Stimulated activated CD4-positive, alpha-beta T cell treated with anti-CD3 and anti-CD28 coated beads, Interleukin-12 subunit alpha, Interleukin-12 subunit beta, amount 100 ng/mL, for 48 hours (primary cell): ENCODE results near the gene NEK11.
A peak's percentile ranks its signal among the peaks of the same experiment; 100 is the strongest.
"Not testable (repeated sequence)": the region's sequence is repeated elsewhere in the genome, so short reads cannot be mapped to it uniquely, and the experiment has no call there.

Experiments used
- DNase-seq, 3 donors: peaks; one replicate each; pipeline ENCODE4 v3.0.0-alpha.2; 2020; ENCODE audit warnings: low read depth in 2 of 3, low spot score in 1 of 3

NEK11 gene

DNA sequence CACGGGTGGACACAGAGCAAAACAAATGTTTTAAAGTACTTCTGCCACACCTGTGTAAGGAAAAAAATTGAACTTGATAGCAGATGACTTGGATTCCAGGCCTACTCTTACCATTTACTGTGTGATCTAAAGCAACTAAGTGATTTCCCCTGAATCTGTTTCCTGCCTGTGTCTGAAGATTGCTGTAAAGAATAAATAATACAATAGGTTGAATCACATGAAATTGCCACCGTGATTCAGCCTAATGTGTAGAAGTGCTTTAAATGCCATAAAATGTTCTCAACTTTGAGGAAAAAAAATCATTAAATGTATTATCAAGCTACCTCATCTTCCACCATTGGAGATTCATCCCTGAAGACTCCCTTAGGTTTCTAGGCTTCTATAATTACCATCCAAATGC lies 327.3 kb downstream of the NEK11 start:
- DNase-seq = no peak

DNA sequence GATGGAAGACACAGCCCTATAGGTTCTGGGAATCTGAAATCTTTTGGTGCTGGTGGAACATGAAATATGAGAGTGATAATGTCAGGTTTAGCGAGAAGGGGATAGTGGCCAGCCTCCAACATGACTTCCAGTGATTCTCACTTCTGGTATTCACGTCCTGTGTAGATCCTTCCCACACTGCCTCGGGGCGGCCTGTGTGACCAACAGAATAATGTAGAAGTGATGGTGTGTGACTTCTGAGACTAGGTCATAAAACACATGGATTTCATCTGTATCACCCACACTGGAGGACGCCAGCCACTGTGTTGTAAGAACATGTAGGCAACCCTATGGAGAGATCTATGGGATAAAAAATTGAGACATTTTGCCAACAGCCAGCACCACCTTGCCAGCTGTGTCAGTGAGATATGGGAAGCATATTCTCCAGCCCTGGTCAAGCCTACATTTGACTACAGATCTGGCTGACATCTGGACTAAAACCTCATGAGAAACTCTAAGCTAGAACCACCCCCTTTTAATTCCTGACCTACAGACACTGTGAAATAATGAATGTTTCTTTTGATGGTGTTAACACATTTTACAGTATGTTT lies 329.4 kb downstream of the NEK11 start:
- no peak for DNase-seq

DNA sequence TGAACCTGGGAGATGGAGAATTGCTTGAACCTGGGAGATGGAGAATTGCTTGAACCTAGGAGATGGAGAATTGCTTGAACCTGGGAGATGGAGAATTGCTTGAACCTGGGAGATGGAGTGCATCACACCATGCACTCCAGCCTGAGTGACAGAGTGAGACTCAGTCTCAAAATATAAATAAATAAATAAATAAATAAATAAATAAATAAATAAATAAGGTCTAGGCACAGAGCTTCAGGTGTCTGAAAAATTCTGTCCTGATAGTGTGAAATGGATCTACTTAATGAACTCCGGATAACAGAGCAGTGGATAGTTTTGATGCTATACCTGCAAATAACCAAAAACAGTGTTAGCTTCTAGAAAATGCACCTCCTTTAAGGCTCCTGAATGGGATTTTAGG lies 330.6 kb downstream of the NEK11 start:
- DNase-seq = no peak

DNA sequence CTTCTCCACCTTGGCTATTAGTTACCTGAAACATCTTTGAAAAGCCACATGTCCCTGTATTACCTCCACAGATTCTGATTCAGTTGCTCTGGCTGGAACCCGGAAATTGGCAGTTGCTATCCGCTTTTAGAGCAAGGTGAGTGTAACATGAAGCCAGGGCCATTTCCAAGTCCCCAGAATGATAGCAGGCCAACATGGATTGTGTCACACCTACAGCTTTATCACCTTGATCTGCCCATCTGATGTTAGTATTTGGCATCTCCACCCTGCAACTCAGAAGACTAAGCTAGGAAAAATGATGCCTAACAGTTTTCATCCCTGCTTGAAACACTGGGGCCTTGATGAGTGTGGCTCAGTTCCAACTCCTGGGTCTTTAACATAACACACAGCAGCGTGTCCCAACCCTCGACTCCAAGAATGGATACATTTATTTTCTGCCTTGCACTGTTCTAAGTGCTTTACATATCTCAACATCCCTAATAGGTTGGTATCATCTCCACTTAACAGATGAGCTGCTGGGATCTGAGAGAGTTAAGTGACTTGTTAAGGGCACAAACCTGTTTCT lies 333.6 kb downstream of the NEK11 start:
- DNase-seq = no peak

DNA sequence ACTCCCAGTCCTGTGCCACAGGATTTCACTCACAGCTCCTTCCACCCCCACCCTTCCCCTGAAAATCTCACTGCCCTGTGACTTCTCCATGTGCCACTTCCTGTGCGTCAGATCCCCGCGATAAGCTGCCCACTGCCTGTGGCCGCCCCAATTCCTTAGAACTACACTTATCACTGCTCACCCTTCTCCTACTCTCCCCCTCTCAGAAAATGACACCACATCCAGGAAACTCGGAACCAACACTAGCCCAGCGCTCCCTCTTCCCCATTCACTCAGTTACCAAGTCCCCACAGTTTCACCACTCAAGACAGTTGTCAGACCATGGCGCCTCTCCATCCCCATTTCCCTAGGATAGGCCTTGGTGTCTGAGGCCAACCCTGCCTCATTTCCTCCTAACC lies 334.4 kb downstream of the NEK11 start:
- not testable (repeated sequence) for DNase-seq

DNA sequence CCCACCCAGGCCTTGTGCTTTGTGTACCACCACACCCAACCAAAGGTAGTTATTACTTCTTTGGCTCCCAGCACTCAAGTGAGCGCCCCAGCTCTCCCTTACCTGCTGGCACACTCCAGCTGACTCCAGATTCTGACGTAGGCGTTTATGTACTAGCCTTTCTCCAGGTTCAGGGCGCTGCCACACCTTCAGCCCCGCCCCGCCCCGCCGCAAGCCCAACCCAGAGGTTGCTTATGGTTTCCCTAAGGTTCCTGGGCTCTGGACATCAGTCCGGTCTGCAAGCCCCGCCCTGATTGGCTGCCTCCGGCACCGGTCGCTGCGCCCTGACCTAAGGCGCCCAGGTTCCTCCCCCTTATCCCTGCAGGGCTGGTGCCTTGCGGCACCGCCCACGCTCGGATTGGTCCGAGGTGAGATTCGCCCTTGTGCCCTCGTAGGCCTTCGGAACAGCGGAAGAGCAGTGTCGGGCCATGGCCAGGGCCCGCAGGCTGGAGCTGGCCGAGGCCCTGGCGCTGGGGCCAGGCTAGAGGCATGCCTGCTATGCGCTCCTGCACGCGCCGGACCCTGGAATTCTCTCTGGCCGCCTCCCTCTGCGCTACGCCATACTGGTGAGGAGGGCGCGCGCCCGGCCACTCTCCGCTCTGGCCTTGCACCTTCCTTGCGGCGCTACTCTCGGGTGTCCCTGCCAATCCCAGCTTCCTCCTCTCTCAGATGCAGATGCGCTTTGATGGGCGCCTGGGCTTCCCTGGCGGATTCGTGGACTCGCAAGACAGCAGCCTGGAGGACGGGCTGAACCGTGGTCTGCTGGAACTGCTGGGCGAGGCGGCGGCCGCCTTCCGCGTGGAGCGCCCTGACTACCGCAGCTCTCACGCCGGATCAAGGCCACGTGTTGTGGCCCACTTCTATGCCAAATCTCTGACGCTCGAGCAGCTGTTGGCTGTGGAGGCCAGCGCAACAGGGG lies 335.1 kb downstream of the NEK11 start:
- DNase-seq = no peak

DNA sequence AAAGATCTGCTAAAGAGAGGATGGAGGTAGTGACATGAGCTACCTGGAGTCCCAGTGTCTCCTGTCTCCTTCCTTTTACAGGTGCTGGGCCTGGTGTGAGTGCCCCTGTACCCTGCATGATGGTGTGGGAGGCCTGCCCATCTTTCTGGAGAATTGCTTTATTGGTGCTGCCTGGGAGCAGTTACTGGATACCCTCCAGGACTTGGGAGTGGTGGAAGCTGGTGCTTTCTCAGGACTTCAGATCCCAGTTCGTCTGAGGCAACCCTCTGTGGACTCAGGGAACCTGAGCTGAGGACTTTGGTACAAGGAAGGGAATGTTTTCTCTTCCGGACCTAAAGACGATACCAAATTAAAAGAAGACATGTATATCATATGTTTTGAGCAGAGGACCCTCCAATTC lies 336.6 kb downstream of the NEK11 start:
- DNase-seq = no peak

DNA sequence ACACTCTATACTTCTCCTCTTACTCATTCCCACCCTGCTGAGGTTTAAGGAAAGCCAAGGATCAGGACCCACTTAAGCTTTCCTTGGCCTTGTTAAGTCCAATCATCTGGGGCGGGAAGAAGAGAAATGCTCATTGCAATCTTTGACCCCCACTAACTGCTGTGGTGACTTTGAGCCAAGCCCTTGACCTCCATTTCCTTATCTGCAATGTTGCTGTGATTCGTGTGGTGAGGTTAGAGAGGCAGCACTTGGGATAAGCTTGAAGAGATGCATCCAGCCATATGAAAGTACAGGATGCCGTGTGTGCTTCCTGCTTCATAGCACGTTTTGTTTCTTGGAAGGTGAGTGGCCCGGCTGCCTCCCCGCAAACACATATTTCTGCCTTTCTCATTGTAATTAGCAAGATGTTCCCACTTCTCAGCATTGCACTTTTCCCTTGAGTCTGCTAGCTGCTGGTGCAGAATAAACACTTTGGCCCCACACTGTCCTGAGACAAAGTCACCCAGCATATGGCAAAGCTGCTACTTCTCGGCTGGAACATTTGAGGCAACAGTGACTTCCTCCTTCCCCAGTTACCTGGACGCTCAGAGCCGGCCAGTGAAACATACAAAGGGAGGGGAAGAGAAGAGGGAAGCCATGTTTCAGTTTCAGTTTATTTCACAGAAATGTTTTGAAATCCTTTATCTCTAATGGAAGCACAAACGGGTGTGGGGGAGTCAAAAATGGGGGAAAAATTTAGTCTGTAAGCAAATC lies 344.4 kb downstream of the NEK11 start:
- DNase-seq = no peak

DNA sequence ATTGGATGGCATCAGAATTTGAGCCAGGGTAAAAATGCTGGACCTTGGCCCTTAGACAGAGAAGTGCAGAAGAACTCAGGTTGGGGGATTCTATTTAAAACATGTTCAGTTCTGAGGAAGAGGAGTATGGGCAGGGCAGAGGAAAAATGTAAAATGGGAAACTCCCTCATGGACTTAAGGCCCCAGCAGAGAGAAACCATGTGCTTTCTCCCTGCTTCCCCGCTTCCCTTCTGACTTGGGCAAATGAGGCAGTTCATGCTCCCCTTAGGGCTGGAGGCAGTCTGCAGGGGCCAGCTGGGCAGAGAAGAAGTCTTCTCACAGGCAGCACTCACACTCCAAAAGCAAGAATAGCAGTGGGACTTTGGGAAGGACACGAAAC lies 345.0 kb downstream of the NEK11 start:
- DNase-seq = no peak

DNA sequence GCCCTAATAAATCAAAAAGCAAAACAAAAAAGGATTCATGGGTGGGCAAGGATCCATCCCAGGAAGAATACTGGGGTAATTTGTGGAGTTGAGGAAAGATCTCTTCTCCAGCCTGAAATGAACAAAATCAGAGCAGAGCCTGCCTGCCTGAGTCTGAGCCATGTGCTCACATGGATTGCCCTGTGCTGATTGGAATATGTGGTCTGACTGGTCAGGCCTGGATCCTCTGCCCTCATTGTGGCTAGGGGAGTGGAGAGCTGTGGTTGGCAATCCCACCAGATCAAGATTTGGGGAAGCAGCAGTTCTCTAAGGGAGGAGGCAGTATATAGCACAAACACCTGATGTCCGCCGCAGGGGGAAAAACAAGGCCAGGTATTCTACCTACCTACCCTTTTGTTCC lies 348.1 kb downstream of the NEK11 start:
- DNase-seq = no peak

DNA sequence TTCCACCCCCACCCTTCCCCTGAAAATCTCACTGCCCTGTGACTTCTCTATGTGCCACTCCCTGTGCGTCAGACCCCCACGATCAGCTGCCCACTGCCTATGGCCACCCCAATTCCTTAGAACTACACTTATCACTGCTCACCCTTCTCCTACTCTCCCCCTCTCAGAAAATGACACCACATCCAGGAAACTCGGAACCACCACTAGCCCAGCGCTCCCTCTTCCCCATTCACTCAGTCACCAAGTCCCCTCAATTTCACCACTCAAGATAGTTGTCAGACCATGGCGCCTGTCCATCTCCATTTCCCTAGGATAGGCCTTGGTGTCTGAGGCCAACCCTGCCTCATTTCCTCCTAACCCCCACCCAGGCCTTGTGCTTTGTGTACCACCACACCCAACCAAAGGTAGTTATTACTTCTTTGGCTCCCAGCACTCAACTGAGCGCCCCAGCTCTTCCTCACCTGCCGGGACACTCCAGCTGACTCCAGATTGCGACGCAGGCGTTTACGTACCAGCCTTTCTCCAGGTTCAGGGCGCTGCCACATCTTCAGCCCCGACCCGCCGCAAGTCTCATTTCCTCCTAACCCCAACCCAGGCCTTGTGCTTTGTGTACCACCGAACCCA lies 354.3 kb downstream of the NEK11 start:
- not testable (repeated sequence) for DNase-seq

DNA sequence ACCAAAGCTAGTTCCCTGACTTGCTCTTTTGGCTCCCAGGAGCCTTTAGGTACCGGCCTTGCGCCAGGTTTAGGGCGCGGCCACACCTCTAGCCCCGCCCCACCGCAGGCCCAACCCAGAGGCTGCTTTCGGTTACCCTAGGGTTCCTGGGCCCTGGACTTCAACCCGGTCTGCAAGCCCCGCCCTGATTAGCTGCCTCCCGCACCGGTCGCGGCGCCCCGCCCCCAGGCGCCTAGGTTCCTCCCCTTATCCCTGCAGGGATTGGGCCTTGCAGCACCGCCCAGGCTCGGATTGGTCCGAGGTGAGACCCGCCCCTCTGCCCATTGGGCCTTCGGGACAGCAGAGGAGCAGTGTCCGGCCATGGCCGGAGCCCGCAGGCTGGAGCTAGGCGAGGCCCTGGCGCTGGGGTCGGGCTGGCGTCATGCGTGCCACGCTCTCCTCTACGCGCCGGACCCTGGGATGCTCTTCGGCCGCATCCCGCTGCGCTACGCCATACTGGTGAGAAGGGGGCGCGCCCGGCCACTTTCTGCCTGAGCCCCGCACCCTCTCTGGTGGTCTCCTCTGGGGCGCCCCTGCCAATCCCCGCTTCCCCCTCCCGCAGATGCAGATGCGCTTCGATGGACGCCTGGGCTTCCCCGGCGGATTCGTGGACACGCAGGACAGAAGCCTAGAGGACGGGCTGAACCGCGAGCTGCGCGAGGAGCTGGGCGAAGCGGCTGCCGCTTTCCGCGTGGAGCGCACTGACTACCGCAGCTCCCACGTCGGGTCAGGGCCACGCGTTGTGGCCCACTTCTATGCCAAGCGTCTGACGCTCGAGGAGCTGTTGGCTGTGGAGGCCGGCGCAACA lies 355.0 kb downstream of the NEK11 start, which contains the start of gene NUDT16:
Gene NUDT16, plus strand, starts transcription at position 330 of the 847 bp plus-strand sequence. Its CDS starts 31 bp downstream, at position 361.
- peak; percentile 93 to 96 (median 94) for DNase-seq

DNA sequence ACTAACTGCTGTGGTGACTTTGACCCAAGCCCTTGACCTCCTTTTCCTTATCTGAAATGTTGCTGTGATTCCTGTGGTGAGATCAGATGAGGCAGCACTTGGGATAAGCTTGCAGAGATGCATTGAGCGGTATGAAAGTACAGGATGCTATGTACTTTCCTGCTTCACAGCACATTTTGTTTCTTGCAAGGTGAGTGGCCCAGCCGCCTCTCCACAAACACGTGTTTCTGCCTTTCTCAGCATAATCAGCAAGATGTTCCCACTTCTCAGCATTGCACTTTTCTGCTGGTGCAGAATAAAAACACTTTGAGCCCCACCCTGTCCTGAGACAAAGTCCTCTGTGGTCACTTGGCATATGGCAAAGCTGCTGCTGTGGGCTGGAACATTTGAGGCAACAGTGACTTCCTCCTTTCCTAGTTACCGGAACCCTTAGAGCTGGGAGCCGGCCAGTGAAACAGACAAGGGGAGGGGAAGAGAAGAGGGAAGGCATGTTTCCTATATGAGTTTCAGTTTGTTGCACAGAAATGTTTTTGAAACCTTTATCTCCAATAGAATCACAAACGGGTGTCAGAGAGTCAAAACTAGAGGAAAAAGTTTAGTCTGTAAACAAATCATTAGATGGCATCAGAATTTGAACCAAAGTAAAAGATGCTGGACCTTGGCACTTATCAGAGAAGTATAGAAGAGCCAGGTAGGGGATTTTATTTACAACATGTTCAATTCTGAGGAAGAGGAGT lies 359.9 kb downstream of the NEK11 start:
- no peak for DNase-seq

DNA sequence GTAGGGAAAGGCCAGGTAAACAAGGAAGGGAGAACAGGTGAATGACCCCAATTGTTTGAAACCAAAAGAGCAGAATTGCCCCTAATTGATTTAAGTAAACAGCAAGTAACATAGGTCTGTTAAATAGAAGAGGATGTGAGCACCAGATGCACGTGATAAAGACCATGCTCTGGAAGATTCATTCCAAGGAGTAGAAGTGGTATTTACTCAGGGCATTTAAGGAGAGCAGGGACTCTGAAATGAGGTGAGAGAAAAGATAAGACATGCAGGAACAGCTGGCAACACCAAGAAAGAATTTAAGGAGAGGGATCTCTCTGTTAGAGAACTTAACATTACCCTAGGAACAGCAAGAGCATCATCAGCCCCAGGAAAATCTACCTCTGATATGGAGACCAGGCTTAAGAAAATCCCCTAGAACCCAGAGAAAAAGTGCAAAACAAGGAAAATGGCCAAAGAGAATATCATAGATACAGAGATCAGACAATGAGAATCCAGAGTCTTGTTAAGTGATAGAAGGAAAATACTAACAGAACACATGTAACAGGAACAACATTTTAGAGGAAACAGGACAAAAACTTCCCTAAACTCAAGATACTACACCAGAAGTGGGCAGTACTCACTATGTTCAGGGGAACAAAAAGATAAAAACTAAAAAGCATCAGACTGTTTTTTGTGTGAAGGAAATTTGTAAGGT lies 361.3 kb downstream of the NEK11 start:
- no peak for DNase-seq

DNA sequence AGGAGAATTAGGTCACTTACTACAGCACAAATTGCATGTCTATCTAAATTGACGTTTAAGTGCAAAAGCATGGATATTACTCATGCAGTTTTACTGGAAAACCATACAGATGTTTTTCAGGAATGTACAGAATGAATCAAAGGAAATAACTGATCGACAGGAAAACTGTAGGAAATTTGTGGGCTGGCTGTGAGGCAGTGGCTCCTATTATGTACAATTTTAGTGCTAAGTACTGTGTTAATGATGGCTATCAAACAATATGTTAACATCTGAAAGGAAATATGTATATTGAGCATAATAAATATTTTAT lies 361.8 kb downstream of the NEK11 start:
- DNase-seq = no peak

DNA sequence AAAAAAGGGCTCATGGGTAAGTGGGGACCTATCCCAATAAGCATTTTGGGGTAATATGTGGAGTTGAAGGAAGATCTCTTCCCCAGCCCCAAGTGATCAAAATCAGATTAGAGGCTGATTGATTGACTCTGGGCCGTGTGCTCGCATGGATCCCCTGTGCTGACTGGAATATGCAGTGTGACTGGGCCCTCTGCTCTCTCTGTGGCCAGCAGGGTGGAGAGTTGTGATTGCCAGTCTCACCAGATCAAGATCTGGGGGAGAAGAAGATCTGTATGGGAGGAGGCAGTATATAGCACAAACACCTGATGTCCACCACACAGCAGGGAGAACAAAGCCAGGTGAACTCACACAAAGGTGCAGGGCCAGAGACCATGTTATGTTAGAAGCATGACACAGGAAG lies 363.7 kb downstream of the NEK11 start:
- no peak for DNase-seq

DNA sequence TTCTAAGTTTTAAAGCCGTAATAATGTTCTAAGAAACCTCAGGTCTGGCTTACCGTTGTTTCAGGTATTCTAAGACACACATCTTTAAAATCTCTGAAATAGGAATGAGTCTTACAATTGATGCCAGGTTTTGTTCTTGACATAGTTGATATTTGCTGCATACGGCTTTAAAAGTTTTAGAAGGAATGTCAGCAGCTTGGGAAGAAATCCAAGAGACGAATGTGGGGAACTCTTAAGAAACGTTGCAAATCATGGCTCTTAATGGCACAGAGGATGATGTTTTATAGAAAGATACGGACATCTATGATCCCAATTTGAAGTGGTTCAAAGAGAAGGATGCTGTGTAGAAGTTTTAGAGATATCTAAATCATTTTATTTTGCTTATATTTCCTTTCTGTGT lies 366.4 kb downstream of the NEK11 start:
- DNase-seq = no peak

DNA sequence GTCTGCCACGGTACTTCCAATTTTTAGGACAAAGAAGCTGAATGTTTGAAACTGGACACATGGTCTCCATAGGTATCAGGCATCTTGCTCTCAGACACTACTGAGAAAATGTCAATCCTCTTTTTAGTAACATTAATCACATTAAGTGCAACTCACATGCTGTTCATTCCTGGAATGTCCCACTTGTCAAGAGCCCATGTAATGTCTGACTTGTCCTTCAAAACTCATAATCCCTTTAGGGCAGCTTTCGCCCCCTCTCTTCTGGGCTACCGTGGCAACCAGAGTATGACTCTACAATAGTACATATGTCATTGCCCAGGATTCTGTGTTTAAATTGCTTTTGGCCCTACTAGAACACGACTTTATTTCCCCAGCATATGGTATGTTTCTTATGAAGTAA lies 367.2 kb downstream of the NEK11 start:
- no peak for DNase-seq

DNA sequence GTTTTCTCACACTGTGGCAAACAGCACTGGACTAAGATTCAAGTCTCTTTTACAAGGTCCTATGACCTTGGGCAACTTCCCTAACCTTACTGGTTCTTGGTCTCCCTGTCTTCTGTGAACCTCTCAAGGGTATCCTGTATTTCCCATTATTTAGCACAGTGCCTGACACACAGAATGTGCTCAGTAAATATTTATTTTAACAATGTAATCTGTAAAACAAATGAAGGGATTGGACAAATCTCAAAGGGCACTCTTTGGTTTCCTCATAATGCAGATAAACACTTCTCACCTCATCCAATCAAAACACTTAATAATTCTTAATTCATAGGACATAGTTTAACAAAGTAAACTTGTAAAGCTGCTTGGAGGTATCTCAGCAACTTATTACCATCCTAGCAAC lies 367.7 kb downstream of the NEK11 start:
- DNase-seq = no peak
